Measurements from ENCODE around the gene C9orf78. TPM values are rescaled to one million over a fixed set of nuclear protein-coding genes. Genes with fewer than 3 reads are reported as not detected.

C9orf78 gene
- total RNA-seq, 3 donors from 2014 or later, result 56.7 to 189 (median 57.8) TPM

Other genes with a start within 250 kb of the C9orf78 start
- gene C9orf50, start 214.2 kb downstream of the C9orf78 start, total RNA-seq, result under 1 TPM in 1 of 3 donors, not detected in 2; 0.48 TPM
- gene NTMT1, start 209.1 kb downstream of the C9orf78 start, total RNA-seq, result 10 to 100 TPM; 17.8 to 31.1 (median 27.4) TPM
- gene ASB6, start 193.1 kb downstream of the C9orf78 start, total RNA-seq, result 10 to 100 TPM; 11.2 to 24.4 (median 21.6) TPM
- 10 to 100 TPM in 1 of 3 donors, 1 to 10 TPM in 2; 4.4 to 35.1 (median 9.9) TPM for gene PRRX2, start 169.6 kb downstream of the C9orf78 start, total RNA-seq
- gene PTGES, start 82.2 kb downstream of the C9orf78 start, total RNA-seq, result 10 to 100 TPM; 21.8 to 36.7 (median 25.3) TPM
- 10 to 100 TPM; 22.6 to 26.7 (median 23.9) TPM for gene TOR1B, start 32.1 kb downstream of the C9orf78 start, total RNA-seq
- gene TOR1A, start 11.1 kb downstream of the C9orf78 start, total RNA-seq, result 10 to 100 TPM; 54.4 to 60.7 (median 57.8) TPM
- 10 to 100 TPM; 15.0 to 30.9 (median 22.3) TPM for gene USP20, start 183 bp upstream of the C9orf78 start, total RNA-seq
- 10 to 100 TPM; 31.3 to 49.8 (median 41.9) TPM for gene FNBP1, start 207.9 kb upstream of the C9orf78 start, total RNA-seq
- 10 to 100 TPM; 22.5 to 26.9 (median 25.6) TPM for gene GPR107, start 218.6 kb upstream of the C9orf78 start, total RNA-seq

All from breast epithelium (tissue), 3 donors.